ENCODE results near the gene NUP93. TPM values are rescaled to one million over a fixed set of nuclear protein-coding genes. Genes with fewer than 3 reads are reported as not detected.

The NUP93 gene
- polyA plus RNA-seq, 1 of the 3 experiments (the other 2 are of a cell fraction), result 43.1 TPM

GRCh38 chr16:56886826-56887225, 156.9 kb downstream of the NUP93 start:
- no peak for TF ChIP-seq GABPA (IDR thresholded peaks at IDR 0.05; ENCODE audit: low read depth)
- no peak for TF ChIP-seq TEAD4 (IDR thresholded peaks at IDR 0.05; ENCODE audit: borderline replicate concordance, insufficient read depth)
- no peak for TF ChIP-seq SMC3 (IDR thresholded peaks at IDR 0.05; ENCODE audit: low read depth, low read length)
- TF ChIP-seq, protein P1, sequence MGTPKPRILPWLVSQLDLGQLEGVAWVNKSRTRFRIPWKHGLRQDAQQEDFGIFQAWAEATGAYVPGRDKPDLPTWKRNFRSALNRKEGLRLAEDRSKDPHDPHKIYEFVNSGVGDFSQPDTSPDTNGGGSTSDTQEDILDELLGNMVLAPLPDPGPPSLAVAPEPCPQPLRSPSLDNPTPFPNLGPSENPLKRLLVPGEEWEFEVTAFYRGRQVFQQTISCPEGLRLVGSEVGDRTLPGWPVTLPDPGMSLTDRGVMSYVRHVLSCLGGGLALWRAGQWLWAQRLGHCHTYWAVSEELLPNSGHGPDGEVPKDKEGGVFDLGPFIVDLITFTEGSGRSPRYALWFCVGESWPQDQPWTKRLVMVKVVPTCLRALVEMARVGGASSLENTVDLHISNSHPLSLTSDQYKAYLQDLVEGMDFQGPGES (IDR thresholded peaks at IDR 0.05; ENCODE audit: low read depth, low read length), result no peak
- TF ChIP-seq RFX5 (IDR thresholded peaks at IDR 0.05; ENCODE audit: low read length), result no peak
- no peak for TF ChIP-seq TCF12 (IDR thresholded peaks at IDR 0.05)
- no peak for TF ChIP-seq USF2 (IDR thresholded peaks at IDR 0.05; ENCODE audit: borderline replicate concordance, low read depth, low read length)
- no peak for TF ChIP-seq RCOR1 (IDR thresholded peaks at IDR 0.05; ENCODE audit: low read length)
- no peak for TF ChIP-seq EP300 (IDR thresholded peaks at IDR 0.05; ENCODE audit: borderline replicate concordance in 1 of 2, low read depth in 1 of 2, low read length in 1 of 2)
- TF ChIP-seq NRF1 (IDR thresholded peaks at IDR 0.05; ENCODE audit: low read depth, low read length), result no peak
- TF ChIP-seq ELF1 (IDR thresholded peaks at IDR 0.05), result no peak
- H3K36me3 ChIP-seq (replicated peaks in 1 of 2; ENCODE audit: control insufficient read depth in 1 of 2, insufficient read depth in 2 of 2, low read length in 1 of 2), result no peaks in the 10 kb centered on the region
- no peaks in the 10 kb centered on the region for H3K9me3 ChIP-seq
- 78% methylated on average over 7 of the region's 9 CpGs for WGBS (ENCODE audit: low lambda C conversion rate)
- H2AFZ ChIP-seq (ENCODE audit: low read depth), result no peak overlapping the region
- H3F3A ChIP-seq (replicated peaks; ENCODE audit: insufficient read depth), result no peaks in the 10 kb centered on the region
- DNase-seq, result no peak
- H3K27ac ChIP-seq (ENCODE audit: low read depth in 2 of 2, low read length in 1 of 2), result no peak overlapping the region
- no peak overlapping the region for H3K4me3 ChIP-seq (ENCODE audit: low read depth in 2 of 2, low read length in 1 of 2)
- no peaks in the 10 kb centered on the region for H4K20me1 ChIP-seq (ENCODE audit: insufficient read depth)
- H3K4me2 ChIP-seq, result no peak overlapping the region
- no peaks in the 10 kb centered on the region for H3K9me2 ChIP-seq
- no peaks in the 10 kb centered on the region for H3K4me1 ChIP-seq (ENCODE audit: control insufficient read depth in 1 of 2, insufficient read depth in 2 of 2, low read depth in 1 of 2, low read length in 1 of 2)
- no peaks in the 10 kb centered on the region for H3K27me3 ChIP-seq (ENCODE audit: insufficient read depth)
- no peaks in the 10 kb centered on the region for H3K79me2 ChIP-seq (ENCODE audit: insufficient read depth)
- POLR2A ChIA-PET, result no interaction called here
- CTCF ChIA-PET, result no interaction called here
- no peak overlapping the region for H3K9ac ChIP-seq

DNA sequence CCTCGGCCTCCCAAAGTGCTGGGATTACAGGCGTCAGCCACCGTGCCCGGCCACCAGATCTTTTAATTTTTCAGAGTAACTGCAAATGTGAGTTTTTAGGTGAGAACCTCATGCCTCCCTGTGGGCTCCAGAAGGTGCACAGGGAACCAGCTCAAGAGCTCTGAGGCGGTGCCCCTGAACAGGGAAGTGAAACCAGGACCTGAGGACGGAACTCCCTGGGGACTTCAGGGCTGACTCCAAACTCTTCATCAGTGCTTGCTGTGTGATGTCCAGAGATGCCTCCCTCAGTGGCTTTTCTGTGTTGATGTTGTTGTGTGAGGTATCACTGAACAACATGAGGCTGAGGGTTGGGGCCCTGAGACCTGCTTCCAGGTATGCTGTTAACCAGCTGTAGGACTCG, 158.9 kb downstream of the NUP93 start:
- 90% methylated on average over 6 of the region's 7 CpGs for WGBS (ENCODE audit: low lambda C conversion rate)
- no peak overlapping the region for H2AFZ ChIP-seq (ENCODE audit: low read depth)
- no peak overlapping the region for H3K4me2 ChIP-seq
- TF ChIP-seq JUND (IDR thresholded peaks at IDR 0.05), result no peak
- TF ChIP-seq EZH2phosphoT487 (IDR thresholded peaks at IDR 0.05; ENCODE audit: borderline replicate concordance, low read depth), result no peak
- TF ChIP-seq FOXM1 (IDR thresholded peaks at IDR 0.05; ENCODE audit: low read depth), result no peak
- no peak for TF ChIP-seq CHD2 (IDR thresholded peaks at IDR 0.05; ENCODE audit: low read length, partially characterized antibody)
- TF ChIP-seq RAD21 (IDR thresholded peaks at IDR 0.05; ENCODE audit: low read length), result no peak
- DNase-seq, result no peak
- H3K9me2 ChIP-seq, result no peaks in the 10 kb centered on the region
- POLR2A ChIA-PET, result no interaction called here
- no peaks in the 10 kb centered on the region for H3K36me3 ChIP-seq (replicated peaks in 1 of 2; ENCODE audit: control insufficient read depth in 1 of 2, insufficient read depth in 2 of 2, low read length in 1 of 2)
- H3F3A ChIP-seq (replicated peaks; ENCODE audit: insufficient read depth), result no peaks in the 10 kb centered on the region
- H3K9me3 ChIP-seq, result no peaks in the 10 kb centered on the region
- no peaks in the 10 kb centered on the region for H4K20me1 ChIP-seq (ENCODE audit: insufficient read depth)
- H3K79me2 ChIP-seq (ENCODE audit: insufficient read depth), result no peaks in the 10 kb centered on the region
- H3K27me3 ChIP-seq (ENCODE audit: insufficient read depth), result no peaks in the 10 kb centered on the region
- H3K4me3 ChIP-seq (ENCODE audit: low read depth in 2 of 2, low read length in 1 of 2), result no peak overlapping the region
- H3K9ac ChIP-seq, result no peak overlapping the region
- no peak overlapping the region for H3K27ac ChIP-seq (ENCODE audit: low read depth in 2 of 2, low read length in 1 of 2)
- CTCF ChIA-PET, result interaction anchor here (1.5 kb wide), 1 partner anchor 14 kb away, joined by 4 read pairs; no protein-coding TSS in a partner anchor
- H3K4me1 ChIP-seq (ENCODE audit: control insufficient read depth in 1 of 2, insufficient read depth in 2 of 2, low read depth in 1 of 2, low read length in 1 of 2), result no peaks in the 10 kb centered on the region
